CD4-positive, alpha-beta T cell treated with Interleukin-17A for 1 hour (primary cell): ENCODE data around the gene LRRC37A.
"Not testable (repeated sequence)": the region's sequence is repeated elsewhere in the genome, so short reads cannot be mapped to it uniquely, and the experiment has no call there.

Experiments
- DNase-seq: peaks from one replicate; pipeline ENCODE4 v3.0.0-alpha.2; 2020

LRRC37A gene

GRCh38 chr17:46294831-46295230, at the start of gene LRRC37A:
Gene LRRC37A, plus strand, starts transcription at chr17:46295131. Its CDS starts 3 bp downstream, at chr17:46295134.
- not testable (repeated sequence) for DNase-seq

DNA sequence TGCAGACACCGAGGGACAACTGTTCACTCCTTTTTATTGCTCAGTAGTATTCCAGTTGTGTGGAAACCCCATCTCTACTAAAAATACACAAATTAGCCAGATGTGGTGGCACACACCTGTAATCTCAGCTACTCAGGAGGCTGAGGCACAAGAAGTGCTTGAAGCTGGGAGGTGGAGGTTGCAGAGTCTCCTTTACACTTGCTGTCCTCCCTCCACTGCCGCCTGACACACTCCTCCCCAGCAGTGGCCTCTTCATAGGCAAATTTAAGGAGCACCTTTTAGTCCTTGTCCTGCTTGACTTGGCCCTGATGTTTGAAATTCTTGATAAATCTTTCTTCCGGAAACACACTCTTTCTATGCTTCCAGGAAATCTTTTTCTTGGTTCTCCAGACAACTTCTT, 45.8 kb upstream of the LRRC37A start:
- DNase-seq, result not testable (repeated sequence)

DNA sequence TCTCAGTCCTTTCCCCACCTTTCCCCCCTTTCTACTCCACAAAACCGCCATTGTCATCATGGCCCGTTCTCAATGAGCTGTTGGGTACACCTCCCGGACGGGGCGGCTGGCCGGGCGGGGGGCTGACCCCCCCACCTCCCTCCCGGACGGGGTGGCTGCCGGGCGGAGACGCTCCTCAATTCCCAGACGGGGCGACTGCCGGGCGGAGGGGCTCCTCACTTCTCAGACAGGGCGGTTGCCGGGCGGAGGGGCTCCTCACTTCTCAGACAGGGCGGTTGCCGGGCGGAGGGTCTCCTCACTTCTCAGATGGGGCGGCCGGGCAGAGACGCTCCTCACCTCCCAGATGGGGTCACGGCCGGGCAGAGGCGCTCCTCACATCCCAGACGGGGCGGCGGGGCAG, 42.1 kb upstream of the LRRC37A start:
- DNase-seq, result not testable (repeated sequence)

DNA sequence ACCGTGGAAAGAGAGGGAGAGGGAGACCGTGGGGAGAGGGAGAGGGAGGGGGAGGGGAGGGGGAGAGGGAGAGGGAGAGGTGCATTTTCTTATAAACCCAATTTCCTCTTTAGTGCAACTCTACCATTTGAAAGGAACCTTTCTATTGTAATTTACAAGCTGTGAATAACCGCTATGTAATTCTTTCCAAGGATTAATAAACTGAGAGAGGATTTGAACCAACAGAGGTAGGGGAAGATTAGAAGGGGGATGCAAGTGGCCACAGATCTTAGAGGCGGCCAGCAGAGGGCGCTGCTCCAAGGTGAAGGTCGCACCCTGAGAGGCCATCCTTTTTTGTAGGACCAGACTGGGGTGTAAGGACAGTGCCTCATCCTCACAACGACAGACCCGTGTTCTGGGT, 41.2 kb upstream of the LRRC37A start:
- DNase-seq, result peak; percentile 84

DNA sequence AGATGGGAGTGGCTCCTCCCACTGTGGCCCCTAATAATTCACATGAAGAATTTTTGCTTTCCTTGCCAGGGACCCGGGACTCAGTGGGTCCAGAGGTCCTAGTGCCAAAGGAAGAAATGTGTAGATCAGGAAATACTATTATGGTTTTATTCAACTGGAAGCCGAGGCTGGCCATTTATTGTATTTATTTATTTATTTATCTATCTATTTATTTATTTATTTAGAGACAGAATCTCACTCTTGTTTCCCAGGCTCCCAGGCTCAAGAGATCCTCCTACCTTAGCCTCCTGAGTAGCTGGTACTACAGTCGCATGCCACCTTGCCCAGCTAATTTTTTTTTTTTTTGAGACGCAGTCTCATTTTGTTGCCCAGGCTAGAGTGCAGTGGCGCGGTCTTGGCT, 40.7 kb upstream of the LRRC37A start:
- not testable (repeated sequence) for DNase-seq

GRCh38 chr17:46256369-46256768, 38.6 kb upstream of the LRRC37A start:
- not testable (repeated sequence) for DNase-seq

GRCh38 chr17:46259845-46260661, 34.9 kb upstream of the LRRC37A start:
- peak; percentile 18 for DNase-seq

DNA sequence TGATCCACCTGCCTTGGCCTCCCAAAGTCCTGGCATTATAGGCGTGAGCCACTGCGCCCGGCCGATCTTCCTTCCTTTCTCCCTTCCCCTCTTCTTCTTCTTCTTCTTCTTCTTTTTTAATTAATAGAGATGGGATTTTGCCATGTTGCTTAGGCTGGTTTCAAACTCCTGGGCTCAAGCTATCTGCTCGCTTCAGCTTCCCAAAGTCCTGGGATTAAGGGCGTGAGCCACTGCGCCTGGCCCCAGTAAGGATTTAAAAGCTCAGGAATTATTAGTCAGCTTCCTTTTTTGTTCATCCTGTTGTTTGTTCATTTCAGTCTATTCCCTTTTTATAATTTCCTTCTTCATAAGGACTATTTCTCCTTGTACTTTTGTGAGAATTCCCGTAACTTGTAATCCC, 32.7 kb upstream of the LRRC37A start:
- no peak for DNase-seq

DNA sequence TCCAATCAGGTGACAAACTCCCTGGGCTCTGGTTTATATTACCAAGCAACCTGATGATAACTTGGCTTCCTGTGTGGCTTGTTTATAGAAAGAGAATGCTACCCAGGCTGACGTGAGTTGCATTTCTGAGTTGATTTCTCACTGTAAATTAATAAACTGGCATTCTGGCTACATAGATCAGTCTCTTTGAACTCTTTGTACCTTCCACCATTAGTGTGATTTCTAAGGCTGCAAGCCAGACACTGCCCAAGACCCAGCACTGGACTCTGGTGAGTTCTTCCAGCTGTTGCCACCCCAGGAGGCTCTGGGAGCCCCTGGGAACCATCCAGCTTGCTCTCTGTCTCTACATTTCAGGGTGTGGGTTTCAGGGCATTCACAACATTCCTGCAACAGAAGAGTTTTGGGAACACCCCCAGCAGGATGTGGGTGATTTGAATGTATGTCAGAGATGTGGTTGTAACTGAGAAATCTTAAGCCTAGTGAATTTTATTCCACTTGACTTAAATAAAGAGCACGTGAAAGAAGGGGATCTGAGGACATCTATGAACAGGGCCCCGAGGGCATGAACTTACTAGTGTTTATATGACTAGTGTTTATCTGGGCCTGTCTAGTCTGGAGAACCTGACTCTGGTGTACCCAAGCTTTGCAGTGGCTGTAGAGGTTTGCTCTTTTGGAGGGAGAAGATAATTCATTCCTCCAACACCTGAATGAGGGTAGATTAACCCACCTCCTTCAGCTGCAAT, 30.3 kb upstream of the LRRC37A start:
- DNase-seq, result peak; percentile 28

- not testable (repeated sequence) for DNase-seq
Measured at GRCh38 chr17:46266063-46266655, 28.8 kb upstream of the LRRC37A start.

DNA sequence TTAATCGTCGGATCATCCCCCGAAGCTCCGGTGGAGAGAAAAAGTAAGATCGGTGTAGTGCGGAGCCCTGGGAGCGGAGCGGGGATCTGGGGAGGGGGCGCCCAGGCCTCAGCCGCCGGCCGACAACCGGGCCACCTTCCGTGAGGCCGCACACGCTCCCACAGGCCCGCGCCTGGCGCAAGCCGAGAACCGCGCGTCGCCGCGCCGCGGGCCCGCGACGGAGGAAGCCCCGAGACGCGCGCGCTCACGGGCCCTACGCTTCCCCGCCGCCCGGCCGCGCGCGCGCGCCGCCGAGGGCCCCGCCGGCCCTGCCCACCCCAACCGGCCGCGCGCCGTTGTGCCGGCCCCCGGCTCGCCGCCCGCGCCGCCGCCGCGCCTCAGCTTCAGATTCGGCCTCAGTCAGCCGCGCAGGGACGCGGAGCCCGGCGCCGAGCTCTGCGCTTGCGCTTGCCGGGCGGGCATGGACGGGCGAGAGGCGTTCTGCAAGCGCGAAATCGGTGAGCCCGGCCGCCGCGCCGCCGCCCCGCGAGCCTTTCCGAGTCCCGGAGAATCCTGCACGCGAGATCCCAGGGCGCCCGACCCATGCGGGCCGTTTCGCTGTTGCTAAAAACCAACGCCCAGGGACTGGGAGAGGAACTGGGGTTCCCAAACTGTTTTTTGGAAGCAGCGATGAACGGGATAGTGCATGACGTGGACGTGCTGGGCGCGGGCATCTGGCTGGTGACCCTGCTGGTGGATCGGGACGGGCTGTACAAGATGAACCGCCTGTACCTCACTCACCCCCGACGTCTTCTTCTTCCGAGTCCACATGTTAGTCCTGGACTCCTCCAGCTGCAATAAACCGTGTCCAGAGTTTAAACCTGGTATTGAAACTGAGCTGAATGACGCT, 28.0 kb upstream of the LRRC37A start:
- peak; percentile 78 for DNase-seq

DNA sequence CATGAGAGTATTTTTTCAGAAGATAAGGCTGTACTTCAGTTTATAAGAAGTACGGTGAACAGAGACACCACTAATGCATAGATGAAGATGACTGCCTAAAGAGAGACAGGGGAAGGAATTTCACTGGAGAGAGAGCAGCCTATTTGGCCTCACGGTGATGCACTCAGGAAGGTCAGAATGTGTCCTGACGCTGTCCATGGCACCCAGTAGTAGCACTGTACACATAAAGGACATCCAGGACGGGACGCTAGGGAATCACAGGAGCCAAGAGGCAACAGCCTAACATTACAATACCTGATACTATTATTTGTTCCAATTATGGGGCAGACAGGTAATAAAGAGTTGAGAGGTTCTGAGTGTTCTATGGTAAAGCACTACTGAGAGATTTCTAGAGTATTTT, 24.9 kb upstream of the LRRC37A start:
- DNase-seq, result no peak

DNA sequence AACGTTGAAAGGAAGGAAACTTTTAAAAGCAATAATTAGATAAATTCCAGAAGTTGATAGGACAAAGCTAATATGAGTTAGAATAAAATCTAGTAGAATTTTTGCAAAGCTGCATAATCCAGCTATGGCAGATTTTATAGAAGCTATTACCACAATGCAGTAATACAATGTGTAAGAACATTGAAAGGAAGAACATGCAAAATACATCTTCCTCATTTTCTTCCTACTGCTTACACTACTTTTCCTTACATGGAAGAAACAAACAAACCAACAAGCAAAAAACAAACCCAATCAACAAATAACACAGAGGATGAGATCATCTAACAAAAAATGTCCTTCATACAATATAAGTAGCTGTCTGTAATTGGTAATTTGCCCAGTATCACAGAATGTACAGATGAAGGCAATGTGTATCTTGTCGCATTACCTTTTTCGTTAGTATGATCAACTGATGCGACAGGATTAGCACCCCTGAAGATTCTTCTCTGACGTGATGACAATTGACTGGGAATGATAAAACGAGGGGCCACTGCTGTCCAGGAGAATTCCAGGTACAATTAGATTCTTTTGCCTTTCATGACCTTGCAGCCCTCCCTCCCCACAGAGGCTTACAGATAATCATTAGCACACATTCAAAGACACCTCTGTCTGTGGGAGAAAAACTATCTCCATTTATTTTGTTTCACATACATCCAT, 21.2 kb upstream of the LRRC37A start:
- DNase-seq, result no peak

DNA sequence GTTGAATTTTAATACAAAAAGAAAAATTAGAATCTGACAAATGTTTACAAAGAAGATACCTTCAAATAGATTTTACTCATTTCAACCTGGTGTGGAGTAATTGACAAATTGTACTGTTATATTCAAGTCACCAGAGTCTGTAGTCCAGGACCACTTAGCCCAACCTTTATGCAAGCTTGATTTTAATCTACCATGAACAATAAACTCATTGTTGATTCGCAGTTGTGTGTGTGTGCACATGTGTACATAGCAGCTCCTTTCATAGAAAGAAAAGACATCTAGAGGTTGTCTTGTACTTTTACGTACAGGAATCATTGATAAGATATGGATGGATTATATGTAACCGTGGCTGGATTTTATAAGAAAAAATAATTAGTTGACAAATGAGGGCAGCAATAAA, 20.7 kb upstream of the LRRC37A start:
- DNase-seq, result no peak

- not testable (repeated sequence) for DNase-seq
Measured at GRCh38 chr17:46276728-46277479, 18.0 kb upstream of the LRRC37A start.

- DNase-seq, result not testable (repeated sequence)
Measured at GRCh38 chr17:46281336-46281735, 13.6 kb upstream of the LRRC37A start.

GRCh38 chr17:46282635-46283034, 12.3 kb upstream of the LRRC37A start:
- DNase-seq, result not testable (repeated sequence)

DNA sequence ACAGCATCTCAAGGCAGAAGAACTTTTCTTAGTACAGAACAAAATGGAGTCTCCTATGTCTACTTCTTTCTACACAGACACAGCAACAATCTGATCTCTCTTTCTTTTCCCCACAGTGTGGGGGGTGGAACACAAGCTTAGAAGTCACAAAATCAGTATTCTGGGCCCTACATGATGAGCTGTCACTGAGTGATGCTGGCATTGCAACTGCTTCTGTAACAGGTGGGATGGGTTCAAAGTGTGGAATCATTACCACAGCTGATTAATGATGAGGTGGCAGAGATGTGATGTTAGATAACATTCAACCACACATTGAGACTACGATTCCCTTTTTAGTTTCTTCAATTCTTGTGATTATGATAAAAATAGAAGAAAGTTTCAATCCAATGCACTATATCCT, 10.5 kb upstream of the LRRC37A start:
- peak; percentile 32 for DNase-seq

GRCh38 chr17:46285500-46285899, 9.4 kb upstream of the LRRC37A start:
- DNase-seq, result not testable (repeated sequence)

GRCh38 chr17:46286764-46287221, 8.1 kb upstream of the LRRC37A start:
- DNase-seq, result peak; percentile 90

GRCh38 chr17:46287587-46287986, 7.3 kb upstream of the LRRC37A start:
- not testable (repeated sequence) for DNase-seq
